Measurements from ENCODE around the gene NFKBIZ. TPM values are rescaled to one million over a fixed set of nuclear protein-coding genes. Genes with fewer than 3 reads are reported as not detected.

The NFKBIZ gene, protein sequence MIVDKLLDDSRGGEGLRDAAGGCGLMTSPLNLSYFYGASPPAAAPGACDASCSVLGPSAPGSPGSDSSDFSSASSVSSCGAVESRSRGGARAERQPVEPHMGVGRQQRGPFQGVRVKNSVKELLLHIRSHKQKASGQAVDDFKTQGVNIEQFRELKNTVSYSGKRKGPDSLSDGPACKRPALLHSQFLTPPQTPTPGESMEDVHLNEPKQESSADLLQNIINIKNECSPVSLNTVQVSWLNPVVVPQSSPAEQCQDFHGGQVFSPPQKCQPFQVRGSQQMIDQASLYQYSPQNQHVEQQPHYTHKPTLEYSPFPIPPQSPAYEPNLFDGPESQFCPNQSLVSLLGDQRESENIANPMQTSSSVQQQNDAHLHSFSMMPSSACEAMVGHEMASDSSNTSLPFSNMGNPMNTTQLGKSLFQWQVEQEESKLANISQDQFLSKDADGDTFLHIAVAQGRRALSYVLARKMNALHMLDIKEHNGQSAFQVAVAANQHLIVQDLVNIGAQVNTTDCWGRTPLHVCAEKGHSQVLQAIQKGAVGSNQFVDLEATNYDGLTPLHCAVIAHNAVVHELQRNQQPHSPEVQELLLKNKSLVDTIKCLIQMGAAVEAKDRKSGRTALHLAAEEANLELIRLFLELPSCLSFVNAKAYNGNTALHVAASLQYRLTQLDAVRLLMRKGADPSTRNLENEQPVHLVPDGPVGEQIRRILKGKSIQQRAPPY
- total RNA-seq: 27.3 and 51.2 TPM in 2 replicates

DNA sequence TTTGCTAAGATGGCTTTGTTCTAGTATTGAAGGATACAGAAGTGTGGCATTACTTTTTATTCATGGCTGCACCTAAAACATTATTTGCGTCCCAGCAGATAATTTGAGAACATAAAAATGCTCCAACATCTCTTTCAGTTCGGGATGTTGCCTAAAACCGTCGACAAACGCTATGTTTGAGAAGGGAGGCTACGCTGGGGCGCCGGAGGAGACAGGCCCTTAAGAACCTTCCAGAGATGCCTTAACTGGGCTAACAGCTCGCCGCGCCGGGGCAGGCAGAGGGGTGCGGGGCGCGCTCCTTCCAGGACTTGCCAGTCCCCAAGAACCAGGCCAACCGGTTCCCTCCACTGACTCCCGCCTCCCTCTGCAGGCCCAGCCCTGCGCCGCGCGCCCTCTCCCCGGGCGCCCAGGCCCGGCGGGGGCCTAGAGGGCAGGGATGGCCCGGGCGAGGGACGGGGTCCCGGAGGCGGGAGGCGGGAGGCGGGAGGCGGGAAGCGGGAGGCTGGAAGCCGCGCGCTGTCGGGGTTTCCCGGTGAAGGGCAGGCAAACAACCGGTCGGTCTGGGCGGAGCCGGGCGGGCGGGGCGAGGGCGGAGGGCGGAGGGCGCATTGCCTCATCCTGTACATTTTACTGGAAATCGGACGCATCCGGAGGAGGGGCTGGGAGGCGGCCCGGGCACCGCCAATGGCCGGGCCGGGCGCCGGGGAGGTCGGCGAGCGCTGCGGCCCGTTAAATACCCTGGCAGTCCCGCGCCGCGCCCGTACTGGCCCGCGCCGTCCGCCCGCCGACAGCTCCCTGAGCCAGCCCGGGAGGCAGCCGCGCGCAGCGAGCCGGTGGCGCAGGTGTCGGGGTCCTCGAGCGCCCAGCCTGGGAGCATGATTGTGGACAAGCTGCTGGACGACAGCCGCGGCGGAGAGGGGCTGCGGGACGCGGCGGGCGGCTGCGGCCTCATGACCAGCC lies at the start of gene NFKBIZ:
TSS of gene NFKBIZ (plus strand) at position 761 of the 960 bp plus-strand sequence. CDS start at position 876, 115 bp downstream.

Other genes with a start within 250 kb of the NFKBIZ start
- 28.4 and 29.0 TPM in 2 replicates for gene ZBTB11, start 172.4 kb upstream of the NFKBIZ start, total RNA-seq
- 1,440 and 1,444 TPM in 2 replicates for gene RPL24, start 162.8 kb upstream of the NFKBIZ start, total RNA-seq
- gene CEP97, start 124.9 kb upstream of the NFKBIZ start, total RNA-seq: 13.4 and 25.7 TPM in 2 replicates
- 25.2 and 34.0 TPM in 2 replicates for gene NXPE3, start 70.3 kb upstream of the NFKBIZ start, total RNA-seq